GM19043 (cell line): ENCODE results near the gene DIP2C.
"Not testable (repeated sequence)": the region's sequence is repeated elsewhere in the genome, so short reads cannot be mapped to it uniquely, and the experiment has no call there.

Experiments
- ATAC-seq: cut with Tn5 transposase; IDR thresholded peaks from one replicate; pipeline ENCODE4 v1.9.1; 2021; ENCODE audit warnings: low read depth; ENCODE audit not compliant: unreplicated experiment

The DIP2C gene

GRCh38 chr10:646118-646524, 43.3 kb downstream of the DIP2C start:
- no peak for ATAC-seq

- ATAC-seq, result no peak
These were observed 44.5 kb downstream of the DIP2C start for GRCh38 chr10:644943-645334.

GRCh38 chr10:644076-644942, 45.2 kb downstream of the DIP2C start:
- no peak for ATAC-seq

DNA sequence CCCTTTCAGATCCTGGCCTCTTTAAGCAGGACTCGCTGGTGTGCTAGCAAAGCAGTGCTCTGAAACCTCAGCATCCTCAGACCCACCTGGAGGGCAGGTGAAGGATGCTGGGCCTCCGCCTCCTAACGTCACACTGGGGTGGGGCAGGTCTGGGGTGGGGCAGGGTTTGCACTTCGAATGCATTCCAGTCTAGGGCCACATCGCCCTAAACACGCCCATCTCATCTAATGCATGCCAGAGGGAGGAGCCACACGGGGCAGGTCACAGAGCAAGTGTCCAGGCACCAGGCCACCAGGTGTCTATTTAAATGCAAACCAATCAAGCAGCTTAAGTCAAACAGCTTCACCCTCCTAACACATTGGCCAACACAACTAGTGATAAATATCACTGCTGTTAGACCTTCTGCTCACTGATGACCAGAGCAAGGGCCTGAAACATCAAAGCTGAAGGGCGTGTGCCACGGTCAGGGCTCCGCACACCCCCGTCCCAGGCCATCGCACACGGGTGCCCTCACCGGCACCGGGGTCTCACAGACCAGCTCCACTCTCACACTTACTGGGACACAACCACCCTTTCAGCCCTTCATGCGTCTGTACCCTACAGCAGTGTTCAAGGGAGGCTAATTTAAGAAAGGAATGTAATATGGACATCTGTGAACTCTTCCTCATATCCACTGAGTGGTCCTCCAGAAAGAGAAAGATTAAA, 47.1 kb downstream of the DIP2C start:
- no peak for ATAC-seq

DNA sequence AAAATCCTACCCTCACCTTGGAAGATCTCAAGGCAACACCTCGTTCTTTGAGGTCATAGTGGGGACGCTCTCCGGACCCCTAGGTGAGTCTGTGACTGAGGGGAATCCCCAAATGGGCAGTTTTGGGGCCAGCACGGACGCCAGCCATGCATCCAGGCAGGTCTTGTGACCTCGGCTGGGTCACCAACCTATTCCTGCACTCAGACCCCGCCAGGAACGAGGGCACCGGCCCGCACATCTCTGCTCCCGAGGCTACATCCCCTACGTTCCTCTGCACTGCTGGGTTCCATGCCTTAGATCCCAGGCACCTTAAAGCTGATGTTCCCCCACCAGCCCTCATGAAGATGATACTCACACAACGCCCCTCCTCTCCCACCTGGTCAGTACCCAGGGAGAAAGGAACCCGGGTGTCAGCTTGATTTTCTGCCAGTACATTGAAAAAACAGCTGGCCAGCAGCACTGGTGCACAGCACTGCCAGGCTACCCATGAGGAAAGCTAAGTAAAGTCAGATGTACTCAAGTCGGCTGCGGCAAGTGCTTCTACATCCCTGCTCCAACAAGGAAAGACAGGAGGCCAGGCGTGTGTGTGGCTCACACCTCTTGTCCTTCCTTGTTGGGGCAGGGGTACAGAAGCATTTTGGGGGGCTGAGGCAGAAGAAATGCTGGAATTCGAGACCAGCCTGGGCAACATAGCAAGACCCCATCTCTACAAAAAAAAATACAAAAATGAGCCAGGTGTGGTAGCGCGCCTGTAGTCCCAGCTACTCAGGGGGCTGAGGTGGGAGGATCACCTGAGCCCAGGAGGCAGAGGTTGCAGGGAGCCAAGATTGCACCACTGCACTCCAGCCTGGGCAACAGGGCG, 48.1 kb downstream of the DIP2C start:
- no peak for ATAC-seq

DNA sequence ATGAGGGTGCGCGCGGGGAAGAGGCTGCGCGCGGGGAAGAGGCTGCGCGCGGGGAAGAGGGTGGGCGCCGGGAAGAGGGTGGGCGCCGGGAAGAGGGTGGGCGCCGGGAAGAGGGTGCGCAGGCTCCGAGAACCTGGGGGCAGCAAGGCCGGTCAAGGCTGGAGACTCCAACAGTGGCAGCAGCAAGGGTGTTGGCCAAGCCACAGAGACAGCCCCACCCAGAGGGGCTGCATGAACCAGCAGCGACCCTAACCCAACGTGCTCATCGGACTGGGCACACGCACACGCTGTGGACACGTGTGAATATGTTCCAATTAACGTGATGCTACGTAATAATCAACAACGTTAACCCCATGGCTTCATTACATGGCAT, 48.8 kb downstream of the DIP2C start:
- no peak for ATAC-seq

DNA sequence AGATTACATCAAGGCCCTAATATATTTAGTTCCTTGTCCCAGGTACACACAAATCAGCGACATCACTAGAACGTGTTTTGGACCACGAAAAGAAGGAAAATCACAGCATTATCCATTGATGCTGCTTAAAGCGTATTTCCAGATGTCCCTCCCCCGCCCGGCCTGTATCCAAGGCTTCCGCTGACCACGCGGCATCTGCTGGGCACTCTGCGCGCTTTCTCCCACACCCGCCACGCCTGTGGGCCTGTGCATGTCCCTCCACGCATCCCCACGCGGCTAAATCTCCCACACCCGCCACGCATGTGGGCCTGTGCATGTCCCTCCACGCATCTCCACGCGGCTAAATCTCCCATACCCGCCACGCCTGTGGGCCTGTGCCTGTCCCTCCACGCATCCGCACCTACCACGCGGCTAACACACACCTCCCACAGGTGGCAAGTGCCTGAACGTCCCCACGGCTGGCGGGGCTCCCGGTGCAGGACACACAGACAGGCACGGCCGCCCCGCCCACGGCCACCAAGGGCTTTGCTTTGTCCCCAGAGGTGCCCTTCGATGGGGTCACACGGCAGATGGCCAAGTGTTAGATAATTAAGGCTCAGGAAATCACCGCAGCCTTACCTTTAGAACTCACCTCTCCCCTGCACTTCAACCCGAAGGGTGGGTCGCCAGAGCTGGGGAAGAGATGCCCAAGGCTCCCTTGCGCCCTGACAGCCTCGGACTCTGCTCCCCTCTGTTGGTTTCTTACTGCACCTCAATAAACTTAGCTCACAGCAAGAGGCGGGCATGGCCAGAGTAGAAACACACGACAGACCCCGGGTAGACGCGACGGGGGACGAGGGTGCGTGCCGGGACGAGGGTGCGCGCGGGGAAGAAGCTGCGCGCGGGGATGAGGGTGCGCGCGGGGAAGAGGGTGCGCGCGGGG, 49.5 kb downstream of the DIP2C start:
- no peak for ATAC-seq

DNA sequence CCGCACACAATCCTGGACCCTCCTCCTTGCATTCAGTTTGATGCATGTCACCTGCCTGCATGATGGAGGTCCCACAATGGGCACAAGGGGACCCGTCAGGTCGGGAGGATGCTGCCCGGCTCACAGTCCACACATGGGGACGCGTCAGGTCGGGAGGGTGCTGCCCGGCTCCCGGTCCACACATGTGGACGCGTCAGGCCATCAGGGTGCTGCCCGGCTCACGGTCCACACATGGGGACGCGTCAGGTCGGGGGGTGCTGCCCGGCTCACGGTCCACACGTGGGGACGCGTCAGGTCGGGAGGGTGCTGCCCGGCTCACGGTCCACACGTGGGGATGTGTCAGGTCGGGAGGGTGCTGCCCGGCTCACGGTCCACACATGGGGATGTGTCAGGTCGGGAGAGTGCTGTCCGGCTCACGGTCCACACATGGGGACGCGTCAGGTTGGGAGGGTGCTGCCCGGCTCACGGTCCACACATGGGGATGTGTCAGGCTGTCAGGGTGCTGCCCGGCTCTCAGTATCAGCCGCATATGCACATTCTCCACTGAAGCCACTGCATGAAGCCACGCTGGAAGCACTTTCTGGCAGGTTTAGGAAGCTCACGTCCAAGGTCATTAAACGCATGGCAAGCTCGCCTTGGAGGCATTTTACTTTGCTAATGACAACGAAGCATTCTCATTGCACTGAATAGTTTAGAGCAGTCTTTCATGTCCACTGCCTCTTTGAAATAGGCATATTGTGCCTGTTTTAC, 50.3 kb downstream of the DIP2C start:
- ATAC-seq, result no peak

- no peak for ATAC-seq
These were observed 51.7 kb downstream of the DIP2C start for GRCh38 chr10:637771-638195.

GRCh38 chr10:637221-637620, 52.2 kb downstream of the DIP2C start:
- no peak for ATAC-seq

- ATAC-seq, result no peak
These were observed 52.7 kb downstream of the DIP2C start for GRCh38 chr10:636769-637168.

- no peak for ATAC-seq
These were observed 53.3 kb downstream of the DIP2C start for GRCh38 chr10:636016-636730.

GRCh38 chr10:635088-635861, 54.2 kb downstream of the DIP2C start:
- ATAC-seq, result no peak

DNA sequence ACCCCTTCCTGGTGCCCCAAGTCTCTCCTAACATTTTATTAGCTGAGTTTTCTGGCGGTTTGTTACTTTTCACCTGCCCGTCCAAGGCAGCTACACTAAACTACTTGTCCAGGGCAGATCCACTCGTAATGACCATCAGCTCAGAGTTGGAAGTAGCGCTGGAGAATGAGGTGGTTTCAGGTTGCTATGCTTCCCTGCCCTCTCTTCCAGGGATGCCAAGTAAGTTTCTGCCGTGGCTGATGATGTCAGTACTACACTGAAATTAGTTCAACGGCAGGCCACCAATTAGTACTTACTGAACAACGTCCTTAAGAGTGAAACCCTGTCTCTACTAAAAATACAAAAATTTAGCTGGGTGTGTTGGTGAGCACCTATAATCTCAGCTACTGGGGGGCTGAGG, 55.2 kb downstream of the DIP2C start:
- no peak for ATAC-seq

GRCh38 chr10:633279-634245, 55.9 kb downstream of the DIP2C start:
- no peak for ATAC-seq

- not testable (repeated sequence) for ATAC-seq
These were observed 56.7 kb downstream of the DIP2C start for GRCh38 chr10:632807-633177.
